GM18867 (cell line): Measurements from ENCODE around the gene SH3BGR.
"Not testable (repeated sequence)": the region's sequence is repeated elsewhere in the genome, so short reads cannot be mapped to it uniquely, and the experiment has no call there.

Experiments used
- ATAC-seq: cut with Tn5 transposase; IDR thresholded peaks from one replicate; pipeline ENCODE4 v1.9.1; 2021; ENCODE audit warnings: mild to moderate bottlenecking, moderate library complexity; ENCODE audit not compliant: unreplicated experiment

Gene SH3BGR

GRCh38 chr21:39451332-39452206 is at the start of gene SH3BGR:
SH3BGR (plus strand) TSS chr21:39451970; CDS start chr21:39452097, 127 bp downstream.
- ATAC-seq = no peak

- ATAC-seq = no peak
Observed at GRCh38 chr21:39406065-39406464, 45.7 kb upstream of the SH3BGR start.

- ATAC-seq = not testable (repeated sequence)
Observed at GRCh38 chr21:39419204-39419603, 32.6 kb upstream of the SH3BGR start.

- ATAC-seq = no peak
Observed at GRCh38 chr21:39422527-39423241, 29.1 kb upstream of the SH3BGR start.

GRCh38 chr21:39429445-39429844 is 22.3 kb upstream of the SH3BGR start:
- ATAC-seq = no peak

GRCh38 chr21:39430016-39430415 is 21.8 kb upstream of the SH3BGR start:
- no peak for ATAC-seq

- ATAC-seq = no peak
Observed at GRCh38 chr21:39430457-39430856, 21.3 kb upstream of the SH3BGR start.

GRCh38 chr21:39430954-39431353 is 20.8 kb upstream of the SH3BGR start:
- ATAC-seq = no peak

GRCh38 chr21:39434950-39435349 is 16.8 kb upstream of the SH3BGR start:
- ATAC-seq = no peak

GRCh38 chr21:39439232-39439631 is 12.5 kb upstream of the SH3BGR start:
- no peak for ATAC-seq

- ATAC-seq = peak; percentile 37
Observed at GRCh38 chr21:39441502-39442475, 10.0 kb upstream of the SH3BGR start.

- no peak for ATAC-seq
Observed at GRCh38 chr21:39444421-39445180, 7.2 kb upstream of the SH3BGR start.

- ATAC-seq = peak; percentile 88
Observed at GRCh38 chr21:39445321-39446269, 6.2 kb upstream of the SH3BGR start, which contains the start of gene LCA5L. LCA5L (minus strand) TSS chr21:39445778; CDS start chr21:39428493, 17,285 bp downstream.

GRCh38 chr21:39447264-39447663 is 4.5 kb upstream of the SH3BGR start:
- ATAC-seq = no peak

GRCh38 chr21:39452207-39452969 is 618 bp downstream of the SH3BGR start:
- ATAC-seq = no peak

- no peak for ATAC-seq
Observed at GRCh38 chr21:39452970-39453342, 1.2 kb downstream of the SH3BGR start.

GRCh38 chr21:39453571-39454179 is 1.9 kb downstream of the SH3BGR start:
- no peak for ATAC-seq
